Activated CD8-positive, alpha-beta memory T cell treated with anti-CD3 and anti-CD28 coated beads for 48 hours (primary cell): ENCODE measurements around the gene RFPL4A.
A peak's percentile ranks its signal among the peaks of the same experiment; 100 is the strongest.

Experiments used
- DNase-seq, 3 experiments: peaks; one replicate each; pipeline ENCODE4 v3.0.0-alpha.2; 2020; ENCODE audit warnings: low read depth in 2 of 3, low spot score in 2 of 3

RFPL4A gene

GRCh38 chr19:55801416-55801815 is 42.5 kb downstream of the RFPL4A start:
- DNase-seq: no peak

GRCh38 chr19:55802281-55802680 is 43.4 kb downstream of the RFPL4A start:
- no peak for DNase-seq

GRCh38 chr19:55809381-55810058 is 50.6 kb downstream of the RFPL4A start:
- DNase-seq: peak in 1 of 3 experiments; percentile 10

- no peak for DNase-seq
Measured at GRCh38 chr19:55811340-55811739, 52.4 kb downstream of the RFPL4A start.

- DNase-seq: no peak
Measured at GRCh38 chr19:55812449-55812848, 53.6 kb downstream of the RFPL4A start.
